Measurements from ENCODE around the gene SAMD7. TPM values are rescaled to one million over a fixed set of nuclear protein-coding genes. Genes with fewer than 3 reads are reported as not detected.
A peak's percentile ranks its signal among the peaks of the same experiment; 100 is the strongest.

Gene SAMD7
- not detected for total RNA-seq
- polyA plus RNA-seq: not detected

DNA sequence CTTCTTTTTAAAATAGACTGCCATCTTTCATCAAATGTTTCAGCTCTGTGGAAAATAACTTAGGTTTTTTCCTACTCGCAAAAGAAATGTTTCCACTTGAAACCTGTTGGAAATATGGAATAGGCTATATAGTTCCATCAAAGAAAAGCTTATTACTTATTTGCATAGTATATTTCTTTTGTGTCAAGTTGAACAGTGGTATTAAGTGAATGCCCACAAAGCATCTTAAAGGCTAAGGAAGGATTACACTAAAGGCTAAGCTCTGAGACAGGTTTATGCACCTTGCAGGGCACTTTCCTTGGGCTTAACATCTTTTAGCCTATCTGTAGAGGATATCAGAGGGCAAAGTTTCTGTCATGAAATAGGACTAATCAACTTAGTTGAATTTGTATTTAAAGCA is at the start of gene SAMD7:
Gene SAMD7 (plus strand): TSS at position 301 of the 400 bp plus-strand sequence. CDS start 7,927 bp downstream, outside the sequence.
- H3K27ac ChIP-seq (ENCODE audit: low read depth): no peak within 1 kb of the TSS
- no peaks in the 10 kb centered on the region for H3K36me3 ChIP-seq (ENCODE audit: insufficient read depth)
- H3K4me3 ChIP-seq (ENCODE audit: low read depth, low read length): no peak within 1 kb of the TSS
- no peaks in the 10 kb centered on the region for H3K4me1 ChIP-seq (ENCODE audit: insufficient read depth)
- DNase-seq (ENCODE audit: extremely low spot score): no peak
- WGBS: 98% methylated on average over 1 of the region's 1 CpG

- 69% methylated on average over 5 of the region's 5 CpGs for WGBS
- H3K4me1 ChIP-seq (ENCODE audit: insufficient read depth): no peaks in the 10 kb centered on the region
- no peak overlapping the region for H3K4me3 ChIP-seq (ENCODE audit: low read depth, low read length)
- no peaks in the 10 kb centered on the region for H3K36me3 ChIP-seq (ENCODE audit: insufficient read depth)
- no peak overlapping the region for H3K27ac ChIP-seq (ENCODE audit: low read depth)
- no peak for DNase-seq (ENCODE audit: extremely low spot score)
Observed at GRCh38 chr3:169861871-169862270, 49.5 kb upstream of the SAMD7 start.

GRCh38 chr3:169863458-169863899 is 47.9 kb upstream of the SAMD7 start:
- peak; percentile 25 for DNase-seq (ENCODE audit: extremely low spot score)
- Histone ChIP-seq H3K36me3 (ENCODE audit: insufficient read depth) (no peaks in the 10 kb centered on the region), H3K4me3 (ENCODE audit: low read depth, low read length) (no peak overlapping the region), H3K27ac (ENCODE audit: low read depth) (no peak overlapping the region), H3K4me1 (ENCODE audit: insufficient read depth) (no peaks in the 10 kb centered on the region)
- 2% methylated on average over 6 of the region's 6 CpGs for WGBS

DNA sequence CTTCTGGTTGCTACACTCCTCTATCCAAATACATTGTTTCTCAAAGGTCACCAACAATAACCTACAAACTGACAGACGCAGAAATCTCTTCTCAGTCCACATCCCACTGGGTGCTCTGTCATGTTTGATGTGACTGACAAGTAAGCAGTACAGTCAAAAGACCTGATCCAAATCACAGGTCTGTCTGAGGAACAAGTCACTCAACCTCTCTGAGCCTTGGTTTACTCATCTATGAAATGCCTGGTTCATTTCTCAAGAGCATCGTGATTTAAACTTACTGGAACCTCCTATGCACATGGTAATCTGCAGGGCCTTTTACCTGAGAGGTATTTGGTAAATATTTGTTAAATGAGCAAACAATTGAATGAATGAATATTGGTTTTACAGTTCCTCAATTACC is 47.1 kb upstream of the SAMD7 start:
- no peak for DNase-seq (ENCODE audit: extremely low spot score)
- Histone ChIP-seq H3K36me3 (ENCODE audit: insufficient read depth) (no peaks in the 10 kb centered on the region), H3K4me1 (ENCODE audit: insufficient read depth) (no peaks in the 10 kb centered on the region), H3K4me3 (ENCODE audit: low read depth, low read length) (no peak overlapping the region), H3K27ac (ENCODE audit: low read depth) (no peak overlapping the region)
- WGBS: 89% methylated on average over 2 of the region's 2 CpGs

GRCh38 chr3:169865176-169865767 is 46.1 kb upstream of the SAMD7 start:
- H3K27ac ChIP-seq (ENCODE audit: low read depth): no peak overlapping the region
- no peaks in the 10 kb centered on the region for H3K4me1 ChIP-seq (ENCODE audit: insufficient read depth)
- H3K4me3 ChIP-seq (ENCODE audit: low read depth, low read length): no peak overlapping the region
- DNase-seq (ENCODE audit: extremely low spot score): no peak
- H3K36me3 ChIP-seq (ENCODE audit: insufficient read depth): no peaks in the 10 kb centered on the region
- 69% methylated on average over 12 of the region's 12 CpGs for WGBS

- DNase-seq (ENCODE audit: extremely low spot score): no peak
- no peak overlapping the region for H3K27ac ChIP-seq (ENCODE audit: low read depth)
- H3K4me3 ChIP-seq (ENCODE audit: low read depth, low read length): no peak overlapping the region
- 93% methylated on average over 3 of the region's 3 CpGs for WGBS
- H3K36me3 ChIP-seq (ENCODE audit: insufficient read depth): no peaks in the 10 kb centered on the region
- no peaks in the 10 kb centered on the region for H3K4me1 ChIP-seq (ENCODE audit: insufficient read depth)
Observed at GRCh38 chr3:169867584-169868210, 43.7 kb upstream of the SAMD7 start.

- no peak for DNase-seq (ENCODE audit: extremely low spot score)
- H3K4me3 ChIP-seq (ENCODE audit: low read depth, low read length): no peak overlapping the region
- WGBS: 70% methylated on average over 2 of the region's 2 CpGs
Observed at GRCh38 chr3:169868369-169868768, 43.0 kb upstream of the SAMD7 start.

GRCh38 chr3:169869484-169870220 is 41.7 kb upstream of the SAMD7 start, which contains the start of gene LRRC31:
Gene LRRC31 (minus strand): TSS chr3:169869935. CDS start chr3:169869807, 128 bp downstream.
- no peak for DNase-seq (ENCODE audit: extremely low spot score)
- WGBS: 65% methylated on average over 2 of the region's 2 CpGs
- Histone ChIP-seq H3K4me3 (ENCODE audit: low read depth, low read length) (no peak within 1 kb of the TSS), H3K4me1 (ENCODE audit: insufficient read depth) (peaks cover 1% of the 10 kb centered on the region), H3K36me3 (ENCODE audit: insufficient read depth) (no peaks in the 10 kb centered on the region), H3K27ac (ENCODE audit: low read depth) (no peak within 1 kb of the TSS)

More at GRCh38 chr3:169868369-169868768, 43.0 kb upstream of the SAMD7 start:
- no peak overlapping the region for H3K27ac ChIP-seq (ENCODE audit: low read depth)
- H3K36me3 ChIP-seq (ENCODE audit: insufficient read depth): no peaks in the 10 kb centered on the region
- H3K4me1 ChIP-seq (ENCODE audit: insufficient read depth): peaks cover 1% of the 10 kb centered on the region

- WGBS: 83% methylated on average over 2 of the region's 2 CpGs
- H3K36me3 ChIP-seq (ENCODE audit: insufficient read depth): no peaks in the 10 kb centered on the region
- H3K4me1 ChIP-seq (ENCODE audit: insufficient read depth): peaks cover 1% of the 10 kb centered on the region
- DNase-seq (ENCODE audit: extremely low spot score): no peak
- H3K27ac ChIP-seq (ENCODE audit: low read depth): no peak overlapping the region
- no peak overlapping the region for H3K4me3 ChIP-seq (ENCODE audit: low read depth, low read length)
Observed at GRCh38 chr3:169871129-169871886, 40.1 kb upstream of the SAMD7 start.

GRCh38 chr3:169879013-169879557 is 32.3 kb upstream of the SAMD7 start:
- 87% methylated on average over 8 of the region's 8 CpGs for WGBS

GRCh38 chr3:169879845-169880575 is 31.4 kb upstream of the SAMD7 start:
- no peak overlapping the region for H3K4me3 ChIP-seq (ENCODE audit: low read depth, low read length)
- H3K4me1 ChIP-seq (ENCODE audit: insufficient read depth): no peaks in the 10 kb centered on the region
- H3K27ac ChIP-seq (ENCODE audit: low read depth): no peak overlapping the region
- 70% methylated on average over 3 of the region's 3 CpGs for WGBS
- DNase-seq (ENCODE audit: extremely low spot score): no peak
- no peaks in the 10 kb centered on the region for H3K36me3 ChIP-seq (ENCODE audit: insufficient read depth)

More at GRCh38 chr3:169879013-169879557, 32.3 kb upstream of the SAMD7 start:
- no peak for DNase-seq (ENCODE audit: extremely low spot score)
- Histone ChIP-seq H3K36me3 (ENCODE audit: insufficient read depth) (no peaks in the 10 kb centered on the region), H3K4me3 (ENCODE audit: low read depth, low read length) (no peak overlapping the region), H3K27ac (ENCODE audit: low read depth) (no peak overlapping the region), H3K4me1 (ENCODE audit: insufficient read depth) (no peaks in the 10 kb centered on the region)

DNA sequence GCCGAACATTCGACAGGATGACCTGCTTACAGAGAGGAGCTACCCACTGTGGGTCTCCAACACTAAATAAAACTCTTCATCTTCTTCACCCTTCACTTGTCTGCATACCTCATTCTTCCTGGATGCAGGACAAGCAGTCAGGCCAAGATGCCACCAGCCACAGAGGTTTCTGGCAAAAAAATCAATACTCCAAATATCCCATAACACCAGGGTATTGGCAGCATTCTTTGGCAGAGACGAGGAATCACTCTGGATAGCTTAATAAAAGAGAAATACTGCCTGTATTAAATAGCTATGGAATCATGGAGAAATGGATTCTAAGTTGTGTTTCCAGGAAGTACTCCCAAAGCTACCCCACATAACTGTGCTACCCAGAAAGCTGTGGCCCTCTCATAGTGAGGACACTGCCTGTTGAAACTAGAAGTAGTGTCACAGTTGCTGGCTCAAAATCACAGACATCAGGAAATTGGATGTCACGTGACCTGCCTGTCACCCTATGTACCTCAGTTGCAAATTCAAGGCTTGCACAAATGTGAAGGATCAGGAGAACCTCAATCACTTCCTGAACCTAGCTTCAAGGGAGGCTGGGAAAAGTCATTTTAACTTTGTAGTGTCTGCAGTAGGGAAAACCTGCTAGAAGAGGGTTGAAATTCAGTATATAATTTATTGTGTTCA is 30.7 kb upstream of the SAMD7 start:
- 83% methylated on average over 4 of the region's 4 CpGs for WGBS
- H3K4me3 ChIP-seq (ENCODE audit: low read depth, low read length): no peak overlapping the region
- H3K27ac ChIP-seq (ENCODE audit: low read depth): no peak overlapping the region
- no peaks in the 10 kb centered on the region for H3K4me1 ChIP-seq (ENCODE audit: insufficient read depth)
- no peak for DNase-seq (ENCODE audit: extremely low spot score)
- H3K36me3 ChIP-seq (ENCODE audit: insufficient read depth): no peaks in the 10 kb centered on the region

Measured in urinary bladder (tissue), 4 donors.